H1 (cell line): ENCODE results near the gene NBAS. TPM values are rescaled to one million over a fixed set of nuclear protein-coding genes. Genes with fewer than 3 reads are reported as not detected.

Experiments used
- ASH2L ChIP-seq: fragments of 200-600, 300-600 bp; sonication (generic); IDR thresholded peaks from one replicate; pipeline ENCODE4 v1.7.1; 2017; ENCODE audit warnings: low read length
- EP300 ChIP-seq, 2 experiments: IDR thresholded peaks; 1 replicate in 1 of 2; 2 replicates in 1 of 2; pipeline ENCODE4 v1.6.1; 2011 to 2012; ENCODE audit warnings: low read depth in 2 of 2, low read length in 2 of 2, mild to moderate bottlenecking in 2 of 2, borderline replicate concordance in 1 of 2, inconsistent platforms in 1 of 2, moderate library complexity in 1 of 2
- HDAC2 ChIP-seq, 2 experiments: fragments of 300-600 bp in 1 of 2; sonication (generic) in 1 of 2; IDR thresholded peaks; 2 replicates each; pipeline ENCODE4 v1.6.1; 2011 to 2012; ENCODE audit warnings: low read depth in 2 of 2, low read length in 2 of 2, mild to moderate bottlenecking in 2 of 2, moderate library complexity in 2 of 2, borderline replicate concordance in 1 of 2, inconsistent platforms in 1 of 2
- POU5F1 ChIP-seq: IDR thresholded peaks from 2 replicates; pipeline ENCODE4 v1.6.1; 2011; ENCODE audit warnings: low read depth, mild to moderate bottlenecking, low read length, moderate library complexity
- SAP30 ChIP-seq: fragments of 300-600 bp; sonication (generic); IDR thresholded peaks from 2 replicates; pipeline ENCODE4 v1.7.1; 2012; ENCODE audit warnings: low read length, moderate library complexity, mild to moderate bottlenecking, inconsistent platforms; ENCODE audit not compliant: insufficient read depth, insufficient replicate concordance
- SP2 ChIP-seq: IDR thresholded peaks from 2 replicates; pipeline ENCODE4 v1.6.1; 2012; ENCODE audit warnings: mild to moderate bottlenecking, low read length, inconsistent platforms
- SUZ12 ChIP-seq: fragments of 200-600 bp; sonication (generic); IDR thresholded peaks from 2 replicates; pipeline ENCODE4 v1.6.1; 2012; ENCODE audit warnings: mild to moderate bottlenecking, inconsistent platforms, low read length, moderate library complexity, mixed read lengths
- TAF1 ChIP-seq: IDR thresholded peaks from 2 replicates; pipeline ENCODE4 v1.6.1; 2011; ENCODE audit warnings: mild to moderate bottlenecking, low read depth, low read length
- TEAD4 ChIP-seq: IDR thresholded peaks from 2 replicates; pipeline ENCODE4 v1.6.1; 2012; ENCODE audit warnings: low read depth, low read length, inconsistent platforms, mixed read lengths
- YY1 ChIP-seq: IDR thresholded peaks from 2 replicates; pipeline ENCODE4 v1.6.1; 2011; ENCODE audit warnings: low read depth, mild to moderate bottlenecking, low read length
- polyA plus RNA-seq, 7 experiments: library from polyadenylated mRNA; depleted of rRNA in 3 of 7; stranded (reverse) in 5 of 7; unstranded in 2 of 7; fragments of >200 nt in 5 of 7; fragments of 200-250 nt in 2 of 7; gene quantifications; 1 replicate in 5 of 7; 2 replicates in 1 of 7; 4 replicates in 1 of 7; pipeline versions ENCODE4 v1.2.1 to v1.2.3, GENCODE V29; 2011 to 2013; ENCODE audit warnings: missing spikeins in 2 of 7, mixed read lengths in 2 of 7
- total RNA-seq: library from RNA; stranded (reverse); fragmentation: NEBNext Ultra II Directional; extraction: Animal tissue kit (Norgen Biotek cat#: 25700); gene quantifications from 2 replicates; pipeline ENCODE4 v1.2.1, GENCODE V29; 2021
- TF ChIP-seq, protein P1 (sequence below): fragments of 300-600 bp; sonication (generic); IDR thresholded peaks from 2 replicates; pipeline ENCODE4 v1.7.1; 2012; ENCODE audit warnings: low read length, moderate library complexity, mild to moderate bottlenecking, inconsistent platforms; ENCODE audit not compliant: insufficient replicate concordance

NBAS gene
- total and polyA plus RNA-seq, 2 of the 8 experiments (the other 6 are each of a cell fraction or from before 2014, with no cell fraction given): 19.6 to 34.8 TPM

DNA sequence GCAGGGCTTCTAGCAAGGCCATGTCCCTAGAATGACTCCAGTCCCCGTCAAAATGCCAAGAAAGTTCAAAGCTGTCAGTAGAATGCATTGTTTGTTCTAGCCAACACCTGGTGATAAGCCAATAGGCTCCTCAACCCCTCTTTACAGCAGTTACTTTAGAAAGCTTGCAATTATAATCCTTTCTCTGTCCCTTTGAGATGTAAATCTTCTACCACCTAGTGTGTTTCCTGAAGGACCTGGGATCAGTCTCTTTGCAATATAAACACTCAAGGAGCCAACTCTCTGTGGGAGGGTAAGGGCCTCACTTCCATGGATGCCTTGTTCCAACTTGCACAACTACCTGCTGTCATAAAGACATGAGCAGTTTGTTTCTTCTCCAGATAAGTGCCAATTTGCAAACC lies 301.8 kb downstream of the NBAS start (continued):
- TF ChIP-seq, protein P1, sequence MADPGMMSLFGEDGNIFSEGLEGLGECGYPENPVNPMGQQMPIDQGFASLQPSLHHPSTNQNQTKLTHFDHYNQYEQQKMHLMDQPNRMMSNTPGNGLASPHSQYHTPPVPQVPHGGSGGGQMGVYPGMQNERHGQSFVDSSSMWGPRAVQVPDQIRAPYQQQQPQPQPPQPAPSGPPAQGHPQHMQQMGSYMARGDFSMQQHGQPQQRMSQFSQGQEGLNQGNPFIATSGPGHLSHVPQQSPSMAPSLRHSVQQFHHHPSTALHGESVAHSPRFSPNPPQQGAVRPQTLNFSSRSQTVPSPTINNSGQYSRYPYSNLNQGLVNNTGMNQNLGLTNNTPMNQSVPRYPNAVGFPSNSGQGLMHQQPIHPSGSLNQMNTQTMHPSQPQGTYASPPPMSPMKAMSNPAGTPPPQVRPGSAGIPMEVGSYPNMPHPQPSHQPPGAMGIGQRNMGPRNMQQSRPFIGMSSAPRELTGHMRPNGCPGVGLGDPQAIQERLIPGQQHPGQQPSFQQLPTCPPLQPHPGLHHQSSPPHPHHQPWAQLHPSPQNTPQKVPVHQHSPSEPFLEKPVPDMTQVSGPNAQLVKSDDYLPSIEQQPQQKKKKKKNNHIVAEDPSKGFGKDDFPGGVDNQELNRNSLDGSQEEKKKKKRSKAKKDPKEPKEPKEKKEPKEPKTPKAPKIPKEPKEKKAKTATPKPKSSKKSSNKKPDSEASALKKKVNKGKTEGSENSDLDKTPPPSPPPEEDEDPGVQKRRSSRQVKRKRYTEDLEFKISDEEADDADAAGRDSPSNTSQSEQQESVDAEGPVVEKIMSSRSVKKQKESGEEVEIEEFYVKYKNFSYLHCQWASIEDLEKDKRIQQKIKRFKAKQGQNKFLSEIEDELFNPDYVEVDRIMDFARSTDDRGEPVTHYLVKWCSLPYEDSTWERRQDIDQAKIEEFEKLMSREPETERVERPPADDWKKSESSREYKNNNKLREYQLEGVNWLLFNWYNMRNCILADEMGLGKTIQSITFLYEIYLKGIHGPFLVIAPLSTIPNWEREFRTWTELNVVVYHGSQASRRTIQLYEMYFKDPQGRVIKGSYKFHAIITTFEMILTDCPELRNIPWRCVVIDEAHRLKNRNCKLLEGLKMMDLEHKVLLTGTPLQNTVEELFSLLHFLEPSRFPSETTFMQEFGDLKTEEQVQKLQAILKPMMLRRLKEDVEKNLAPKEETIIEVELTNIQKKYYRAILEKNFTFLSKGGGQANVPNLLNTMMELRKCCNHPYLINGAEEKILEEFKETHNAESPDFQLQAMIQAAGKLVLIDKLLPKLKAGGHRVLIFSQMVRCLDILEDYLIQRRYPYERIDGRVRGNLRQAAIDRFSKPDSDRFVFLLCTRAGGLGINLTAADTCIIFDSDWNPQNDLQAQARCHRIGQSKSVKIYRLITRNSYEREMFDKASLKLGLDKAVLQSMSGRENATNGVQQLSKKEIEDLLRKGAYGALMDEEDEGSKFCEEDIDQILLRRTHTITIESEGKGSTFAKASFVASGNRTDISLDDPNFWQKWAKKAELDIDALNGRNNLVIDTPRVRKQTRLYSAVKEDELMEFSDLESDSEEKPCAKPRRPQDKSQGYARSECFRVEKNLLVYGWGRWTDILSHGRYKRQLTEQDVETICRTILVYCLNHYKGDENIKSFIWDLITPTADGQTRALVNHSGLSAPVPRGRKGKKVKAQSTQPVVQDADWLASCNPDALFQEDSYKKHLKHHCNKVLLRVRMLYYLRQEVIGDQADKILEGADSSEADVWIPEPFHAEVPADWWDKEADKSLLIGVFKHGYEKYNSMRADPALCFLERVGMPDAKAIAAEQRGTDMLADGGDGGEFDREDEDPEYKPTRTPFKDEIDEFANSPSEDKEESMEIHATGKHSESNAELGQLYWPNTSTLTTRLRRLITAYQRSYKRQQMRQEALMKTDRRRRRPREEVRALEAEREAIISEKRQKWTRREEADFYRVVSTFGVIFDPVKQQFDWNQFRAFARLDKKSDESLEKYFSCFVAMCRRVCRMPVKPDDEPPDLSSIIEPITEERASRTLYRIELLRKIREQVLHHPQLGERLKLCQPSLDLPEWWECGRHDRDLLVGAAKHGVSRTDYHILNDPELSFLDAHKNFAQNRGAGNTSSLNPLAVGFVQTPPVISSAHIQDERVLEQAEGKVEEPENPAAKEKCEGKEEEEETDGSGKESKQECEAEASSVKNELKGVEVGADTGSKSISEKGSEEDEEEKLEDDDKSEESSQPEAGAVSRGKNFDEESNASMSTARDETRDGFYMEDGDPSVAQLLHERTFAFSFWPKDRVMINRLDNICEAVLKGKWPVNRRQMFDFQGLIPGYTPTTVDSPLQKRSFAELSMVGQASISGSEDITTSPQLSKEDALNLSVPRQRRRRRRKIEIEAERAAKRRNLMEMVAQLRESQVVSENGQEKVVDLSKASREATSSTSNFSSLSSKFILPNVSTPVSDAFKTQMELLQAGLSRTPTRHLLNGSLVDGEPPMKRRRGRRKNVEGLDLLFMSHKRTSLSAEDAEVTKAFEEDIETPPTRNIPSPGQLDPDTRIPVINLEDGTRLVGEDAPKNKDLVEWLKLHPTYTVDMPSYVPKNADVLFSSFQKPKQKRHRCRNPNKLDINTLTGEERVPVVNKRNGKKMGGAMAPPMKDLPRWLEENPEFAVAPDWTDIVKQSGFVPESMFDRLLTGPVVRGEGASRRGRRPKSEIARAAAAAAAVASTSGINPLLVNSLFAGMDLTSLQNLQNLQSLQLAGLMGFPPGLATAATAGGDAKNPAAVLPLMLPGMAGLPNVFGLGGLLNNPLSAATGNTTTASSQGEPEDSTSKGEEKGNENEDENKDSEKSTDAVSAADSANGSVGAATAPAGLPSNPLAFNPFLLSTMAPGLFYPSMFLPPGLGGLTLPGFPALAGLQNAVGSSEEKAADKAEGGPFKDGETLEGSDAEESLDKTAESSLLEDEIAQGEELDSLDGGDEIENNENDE: peak; percentile 96
- no peak for TF ChIP-seq SAP30
- TF ChIP-seq ASH2L: peak; percentile 20
- TF ChIP-seq HDAC2 (IDR thresholded peaks at IDR 0.05; ENCODE audit: borderline replicate concordance in 1 of 2, low read depth in 2 of 2, low read length in 2 of 2): peak; percentile 51 to 97; a peak in 1 of 4 replicates
- TF ChIP-seq TEAD4: peak; percentile 52; the same call in 1 of the 2 replicates
- no peak for TF ChIP-seq TAF1
- TF ChIP-seq YY1: peak; percentile 37; the same call in 1 of the 2 replicates
- peak in 1 of 2 experiments; percentile 83; a peak in 1 of 3 replicates for TF ChIP-seq EP300 (IDR thresholded peaks at IDR 0.05; ENCODE audit: borderline replicate concordance in 1 of 2, low read depth in 2 of 2, low read length in 2 of 2)
- peak; percentile 38; the same call in 1 of the 2 replicates for TF ChIP-seq POU5F1
- TF ChIP-seq SP2: no peak
- TF ChIP-seq SUZ12: no peak
